ENCODE results near the gene SNRPB2.

Gene SNRPB2

GRCh38 chr20:16781496-16781895 lies 51.7 kb downstream of the SNRPB2 start:
- no peak overlapping the region; the same call in 1 of the 2 replicates for H3K27ac ChIP-seq
- no peak overlapping the region for H3K9ac ChIP-seq (ENCODE audit: insufficient read length)
- no peak for DNase-seq (ENCODE audit: low read depth, low spot score)
- TF ChIP-seq POLR2AphosphoS5 (IDR thresholded peaks at IDR 0.05; ENCODE audit: borderline replicate concordance, low read depth, low read length) (no peak), EZH2 (IDR thresholded peaks at IDR 0.05) (no peak), FOXP2 (optimal IDR thresholded peaks at IDR 0.05; ENCODE audit: control extremely low read depth, extremely low read length, insufficient read depth) (no peak)
- no peaks in the 10 kb centered on the region for H3K36me3 ChIP-seq (ENCODE audit: insufficient read depth, low read length)
- 0 out of 2 replicates have a peak overlapping the region, but pooled peaks have one; percentile 30 for H3K4me3 ChIP-seq
- H3K9me3 ChIP-seq (ENCODE audit: low read depth, low read length), result peaks cover 3% of the 10 kb centered on the region; the same call in 1 of the 2 replicates

GRCh38 chr20:16785226-16785625 lies 55.4 kb downstream of the SNRPB2 start:
- Histone ChIP-seq H3K4me3 (no peak overlapping the region), H3K36me3 (ENCODE audit: insufficient read depth, low read length) (no peaks in the 10 kb centered on the region), H3K27ac (no peak overlapping the region), H3K9me3 (ENCODE audit: low read depth, low read length) (peaks cover 3% of the 10 kb centered on the region; the same call in 1 of the 2 replicates), H3K9ac (ENCODE audit: insufficient read length) (no peak overlapping the region)
- TF ChIP-seq POLR2AphosphoS5 (IDR thresholded peaks at IDR 0.05; ENCODE audit: borderline replicate concordance, low read depth, low read length) (no peak), FOXP2 (optimal IDR thresholded peaks at IDR 0.05; ENCODE audit: control extremely low read depth, extremely low read length, insufficient read depth) (no peak), EZH2 (IDR thresholded peaks at IDR 0.05) (no peak)
- DNase-seq (ENCODE audit: low read depth, low spot score), result no peak
